ENCODE measurements around the gene DIAPH2.

GRCh38 chrX:96837808-96838207 is 153.2 kb downstream of the DIAPH2 start:
- TF ChIP-seq RARB (CRISPR knock-in tag; IDR thresholded peaks at IDR 0.05) (no peak), TCF4 (CRISPR knock-in tag; IDR thresholded peaks at IDR 0.05; ENCODE audit: borderline replicate concordance) (no peak), TSHZ2 (CRISPR knock-in tag; IDR thresholded peaks at IDR 0.05) (no peak), ZNF565 (CRISPR knock-in tag; conservative IDR thresholded peaks at IDR 0.05; ENCODE audit: low read depth) (no peak), POU6F1 (CRISPR knock-in tag; IDR thresholded peaks at IDR 0.05; ENCODE audit: borderline replicate concordance, low read depth) (no peak), ZFP3 (CRISPR knock-in tag; IDR thresholded peaks at IDR 0.05) (no peak), ZFP30 (CRISPR knock-in tag; IDR thresholded peaks at IDR 0.05) (no peak), BACH2 (CRISPR knock-in tag; IDR thresholded peaks at IDR 0.05; ENCODE audit: borderline replicate concordance) (no peak), ZNF8 (CRISPR knock-in tag; IDR thresholded peaks at IDR 0.05) (no peak), ARNTL (CRISPR knock-in tag; IDR thresholded peaks at IDR 0.05; ENCODE audit: borderline replicate concordance, low read depth) (no peak)
